ENCODE data around the gene RRP36.

RRP36 gene

GRCh38 chr6:43077981-43078511 is 56.6 kb downstream of the RRP36 start:
- H3K4me3 ChIP-seq (ENCODE audit: low read depth, low read length) = peak overlapping the region; percentile 94
- in situ Hi-C loops (cut with HindIII; ENCODE audit: low sequenced_read_pairs) = no loop called here
- TF ChIP-seq, protein P1, sequence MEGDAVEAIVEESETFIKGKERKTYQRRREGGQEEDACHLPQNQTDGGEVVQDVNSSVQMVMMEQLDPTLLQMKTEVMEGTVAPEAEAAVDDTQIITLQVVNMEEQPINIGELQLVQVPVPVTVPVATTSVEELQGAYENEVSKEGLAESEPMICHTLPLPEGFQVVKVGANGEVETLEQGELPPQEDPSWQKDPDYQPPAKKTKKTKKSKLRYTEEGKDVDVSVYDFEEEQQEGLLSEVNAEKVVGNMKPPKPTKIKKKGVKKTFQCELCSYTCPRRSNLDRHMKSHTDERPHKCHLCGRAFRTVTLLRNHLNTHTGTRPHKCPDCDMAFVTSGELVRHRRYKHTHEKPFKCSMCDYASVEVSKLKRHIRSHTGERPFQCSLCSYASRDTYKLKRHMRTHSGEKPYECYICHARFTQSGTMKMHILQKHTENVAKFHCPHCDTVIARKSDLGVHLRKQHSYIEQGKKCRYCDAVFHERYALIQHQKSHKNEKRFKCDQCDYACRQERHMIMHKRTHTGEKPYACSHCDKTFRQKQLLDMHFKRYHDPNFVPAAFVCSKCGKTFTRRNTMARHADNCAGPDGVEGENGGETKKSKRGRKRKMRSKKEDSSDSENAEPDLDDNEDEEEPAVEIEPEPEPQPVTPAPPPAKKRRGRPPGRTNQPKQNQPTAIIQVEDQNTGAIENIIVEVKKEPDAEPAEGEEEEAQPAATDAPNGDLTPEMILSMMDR (IDR thresholded peaks at IDR 0.05; ENCODE audit: low read depth, low read length, missing control alignments) = no peak
- no peak for DNase-seq (ENCODE audit: low read depth)

GRCh38 chr6:43078691-43079090 is 57.3 kb downstream of the RRP36 start:
- TF ChIP-seq, protein P1 (IDR thresholded peaks at IDR 0.05; ENCODE audit: low read depth, low read length, missing control alignments) = no peak
- no peak overlapping the region for H3K4me3 ChIP-seq (ENCODE audit: low read depth, low read length)
- in situ Hi-C loops (cut with HindIII; ENCODE audit: low sequenced_read_pairs) = no loop called here
- no peak for DNase-seq (ENCODE audit: low read depth)
